B cell (primary cell): ENCODE measurements around the gene MTERF1. TPM values are rescaled to one million over a fixed set of nuclear protein-coding genes. Genes with fewer than 3 reads are reported as not detected.

ENCODE experiments used
- ATAC-seq: fragments of 200-7000 bp; cut with Tn5 transposase; one replicate; pipeline ENCODE4 v1.10.0; 2021; ENCODE audit warnings: low read depth, mild to moderate bottlenecking, moderate number of reproducible peaks, moderate library complexity
- CTCF ChIA-PET: fragments of 350-600 bp; sonication (Branson Sonifier 250); formaldehyde crosslinking; loops from one replicate; lab custom pipeline; 2021; ENCODE audit warnings: antibody characterized with exemption, inconsistent platforms; lab: Charles Lee
- POLR2A ChIA-PET: fragments of 350-600 bp; sonication (Branson Sonifier 250); formaldehyde crosslinking; loops from one replicate; lab custom pipeline; 2021; ENCODE audit warnings: antibody characterized with exemption; lab: Charles Lee
- DNase-seq: peaks from one replicate; pipeline ENCODE4 v3.0.0; 2013
- H2AFZ ChIP-seq: 2 replicates; pipeline ENCODE4 v1.6.1; 2012; ENCODE audit warnings: mild to moderate bottlenecking, low read depth, low read length; ENCODE audit not compliant: insufficient read depth, poor library complexity, severe bottlenecking
- H3K27ac ChIP-seq, 2 donors: 1 replicate in 1 of 2; 2 replicates in 1 of 2; pipeline ENCODE4 v1.5.1; 2012 to 2013; ENCODE audit warnings: low read length in 2 of 2, mild to moderate bottlenecking in 2 of 2, moderate library complexity in 1 of 2
- H3K27me3 ChIP-seq, 4 experiments: fragments of 200-600 bp in 1 of 4; sonication (generic) in 1 of 4; replicated peaks in 1 of 4; 1 replicate in 2 of 4; 2 replicates in 2 of 4; pipeline versions ENCODE4 v1.6.1 to v1.7.0; 2013 to 2016; ENCODE audit warnings: low read length in 3 of 4, mild to moderate bottlenecking in 2 of 4, mixed read lengths in 1 of 4, moderate library complexity in 1 of 4; ENCODE audit not compliant: insufficient read depth in 4 of 4, control insufficient read depth in 3 of 4; ENCODE audit errors: control extremely low read depth in 1 of 4
- H3K36me3 ChIP-seq, 2 experiments: replicated peaks in 1 of 2; 1 replicate in 1 of 2; 2 replicates in 1 of 2; pipeline versions ENCODE4 v1.6.1 to v1.7.1; 2013; ENCODE audit warnings: low read length in 1 of 2; ENCODE audit not compliant: insufficient read depth in 2 of 2, control insufficient read depth in 1 of 2; ENCODE audit errors: control extremely low read depth in 1 of 2, extremely low read depth in 1 of 2
- H3K4me1 ChIP-seq, 2 donors: fragments of 200-600 bp in 1 of 2; sonication (generic) in 1 of 2; 1 replicate in 1 of 2; 2 replicates in 1 of 2; pipeline versions ENCODE4 v1.5.1 to v1.6.1; 2013 to 2017; ENCODE audit warnings: low read length in 2 of 2; ENCODE audit not compliant: control insufficient read depth in 2 of 2, insufficient read depth in 2 of 2
- H3K4me2 ChIP-seq: replicated peaks from 2 replicates; pipeline ENCODE3; 2012; ENCODE audit warnings: mild to moderate bottlenecking, low read depth, low read length; ENCODE audit not compliant: poor library complexity, severe bottlenecking
- H3K4me3 ChIP-seq, 5 experiments: fragments of 200-600 bp in 1 of 5; sonication (generic) in 1 of 5; 1 replicate in 3 of 5; 2 replicates in 2 of 5; pipeline versions ENCODE4 v1.5.1 to v1.7.0; 2011 to 2016; ENCODE audit warnings: low read length in 4 of 5, mild to moderate bottlenecking in 4 of 5, low read depth in 2 of 5, control low read depth in 1 of 5, moderate library complexity in 1 of 5; ENCODE audit not compliant: insufficient read depth in 1 of 5; ENCODE audit errors: control extremely low read depth in 1 of 5, extremely low read depth in 1 of 5
- H3K79me2 ChIP-seq: fragments of 200-600 bp; sonication (generic); one replicate; pipeline ENCODE4 v1.6.0; 2016; ENCODE audit warnings: low read length; ENCODE audit not compliant: control insufficient read depth, insufficient read depth
- H3K9ac ChIP-seq: fragments of 200-600 bp; sonication (generic); 2 replicates; pipeline ENCODE4 v1.6.1; 2017; ENCODE audit warnings: mild to moderate bottlenecking, low read length, moderate library complexity
- H3K9me3 ChIP-seq, 3 donors: one replicate each; pipeline versions ENCODE4 v1.6.1 to v1.7.1; 2013; ENCODE audit warnings: low read length in 2 of 3; ENCODE audit not compliant: control insufficient read depth in 2 of 3, insufficient read depth in 1 of 3; ENCODE audit errors: control extremely low read depth in 1 of 3
- H4K20me1 ChIP-seq: 2 replicates; pipeline ENCODE4 v1.6.0; 2012; ENCODE audit warnings: mild to moderate bottlenecking, low read length; ENCODE audit not compliant: insufficient read depth, control insufficient read depth, poor library complexity, severe bottlenecking
- H3K27ac Mint-ChIP-seq: one replicate; pipeline ENCODE4 v1.8.0; 2021; ENCODE audit warnings: mixed read lengths
- H3K27me3 Mint-ChIP-seq: one replicate; pipeline ENCODE4 v1.8.0; 2021; ENCODE audit warnings: mixed read lengths
- H3K4me1 Mint-ChIP-seq: one replicate; pipeline ENCODE4 v1.8.0; 2021; ENCODE audit warnings: mixed read lengths
- H3K4me3 Mint-ChIP-seq: one replicate; pipeline ENCODE4 v1.8.0; 2021; ENCODE audit warnings: mixed read lengths
- H3K9me3 Mint-ChIP-seq: one replicate; pipeline ENCODE4 v1.8.0; 2022; ENCODE audit warnings: mixed read lengths; ENCODE audit not compliant: insufficient read depth
- EZH2 ChIP-seq: IDR thresholded peaks from 2 replicates; pipeline ENCODE4 v1.6.1; 2012; ENCODE audit warnings: borderline replicate concordance, low read depth, mild to moderate bottlenecking, moderate library complexity, low read length; ENCODE audit not compliant: insufficient read depth, poor library complexity, severe bottlenecking
- WGBS: methylation state at CpG from one replicate; pipeline ENCODE4 v1.1.5; 2013; ENCODE audit warnings: missing lambda C conversion rate; ENCODE audit not compliant: insufficient coverage; 5-methylcytosine and 5-hydroxymethylcytosine counted together
- intact Hi-C: fragments of 100-400 bp; cut with micrococcal nuclease; formaldehyde crosslinking; loops from one replicate; pipeline ENCODE4 v1.10.0; 2022
- polyA plus RNA-seq: library from polyadenylated mRNA; depleted of rRNA; stranded (reverse); fragments of >200 nt; gene quantifications from 2 replicates; pipeline ENCODE4 v1.2.3, GENCODE V29; 2012
- total RNA-seq, 2 donors: library from RNA; stranded (reverse); fragments of 120-200 nt in 1 of 2; gene quantifications; 1 replicate in 1 of 2; 2 replicates in 1 of 2; pipeline versions ENCODE4 v1.2.3 to v1.2.4, GENCODE V29; 2013 to 2022
- TF ChIP-seq, protein P1 (sequence below): fragments of 200-600 bp; IDR thresholded peaks from one replicate; pipeline ENCODE4 v1.8.0; 2022; ENCODE audit warnings: antibody characterized with exemption, mild to moderate bottlenecking

The MTERF1 gene
- total and polyA plus RNA-seq, 2 donors (not counting 1 experiment from before 2014, with no cell fraction given) = 5.4 to 34.4 TPM

DNA sequence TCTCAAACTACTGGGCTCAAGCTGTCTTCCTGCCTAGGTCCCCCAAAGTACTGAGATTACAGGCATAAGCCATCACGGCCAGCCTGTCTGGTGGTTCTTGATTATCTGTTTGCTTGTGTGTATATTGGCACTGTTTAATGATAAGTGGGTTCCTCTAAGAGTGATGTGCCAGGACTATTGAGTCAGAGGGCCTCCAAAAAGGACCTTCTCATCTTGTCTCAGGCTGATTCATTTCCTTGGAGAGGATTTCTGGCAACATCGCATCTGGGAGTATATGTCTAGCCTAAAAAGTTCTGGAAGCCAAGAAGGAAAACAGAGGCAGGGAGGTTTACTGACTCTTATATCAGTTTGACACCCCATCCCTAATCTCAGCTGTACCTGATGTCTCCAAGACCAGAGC is 33.1 kb upstream of the MTERF1 start:
- intact Hi-C loops = no loop called here
- ATAC-seq = no peak
- Histone ChIP-seq H3K36me3 (no peaks in the 10 kb centered on the region), H3K4me2 (no peak overlapping the region), H2AFZ (no peak overlapping the region), H3K9me3 (peaks cover 0 to 2% (median 0%) of the 10 kb centered on the region in 3 donors), H3K27me3 (no peaks in the 10 kb centered on the region), H3K9ac (no peak overlapping the region), H4K20me1 (no peaks in the 10 kb centered on the region), H3K27ac (no peak overlapping the region), H3K79me2 (no peaks in the 10 kb centered on the region), H3K4me3 (no peak overlapping the region), H3K4me1 (no peaks in the 10 kb centered on the region)
- Mint-ChIP-seq H3K27ac (no peak overlapping the region), H3K4me1 (no peaks in the 10 kb centered on the region), H3K27me3 (peaks cover 18% of the 10 kb centered on the region), H3K4me3 (no peak overlapping the region), H3K9me3 (no peaks in the 10 kb centered on the region)
- no peak for TF ChIP-seq EZH2
- TF ChIP-seq, protein P1, sequence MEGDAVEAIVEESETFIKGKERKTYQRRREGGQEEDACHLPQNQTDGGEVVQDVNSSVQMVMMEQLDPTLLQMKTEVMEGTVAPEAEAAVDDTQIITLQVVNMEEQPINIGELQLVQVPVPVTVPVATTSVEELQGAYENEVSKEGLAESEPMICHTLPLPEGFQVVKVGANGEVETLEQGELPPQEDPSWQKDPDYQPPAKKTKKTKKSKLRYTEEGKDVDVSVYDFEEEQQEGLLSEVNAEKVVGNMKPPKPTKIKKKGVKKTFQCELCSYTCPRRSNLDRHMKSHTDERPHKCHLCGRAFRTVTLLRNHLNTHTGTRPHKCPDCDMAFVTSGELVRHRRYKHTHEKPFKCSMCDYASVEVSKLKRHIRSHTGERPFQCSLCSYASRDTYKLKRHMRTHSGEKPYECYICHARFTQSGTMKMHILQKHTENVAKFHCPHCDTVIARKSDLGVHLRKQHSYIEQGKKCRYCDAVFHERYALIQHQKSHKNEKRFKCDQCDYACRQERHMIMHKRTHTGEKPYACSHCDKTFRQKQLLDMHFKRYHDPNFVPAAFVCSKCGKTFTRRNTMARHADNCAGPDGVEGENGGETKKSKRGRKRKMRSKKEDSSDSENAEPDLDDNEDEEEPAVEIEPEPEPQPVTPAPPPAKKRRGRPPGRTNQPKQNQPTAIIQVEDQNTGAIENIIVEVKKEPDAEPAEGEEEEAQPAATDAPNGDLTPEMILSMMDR = no peak
- WGBS = 85% methylated on average over 1 of the region's 2 CpGs
- ChIA-PET CTCF (no interaction called here), POLR2A (no interaction called here)
- DNase-seq = no peak

- H3K4me1 ChIP-seq = no peaks in the 10 kb centered on the region
- H3K9ac ChIP-seq = no peak overlapping the region
- H3K79me2 ChIP-seq = no peaks in the 10 kb centered on the region
- H2AFZ ChIP-seq = peak overlapping the region; percentile 57
- ChIA-PET CTCF (no interaction called here), POLR2A (interaction anchor here (0.6 kb wide), 1 partner anchor 781 kb away, joined by 3 read pairs; no protein-coding TSS in a partner anchor)
- H3K9me3 Mint-ChIP-seq = no peaks in the 10 kb centered on the region
- H3K27me3 Mint-ChIP-seq = peaks cover 12% of the 10 kb centered on the region
- H3K4me1 Mint-ChIP-seq = no peaks in the 10 kb centered on the region
- no peak overlapping the region for H3K27ac Mint-ChIP-seq
- DNase-seq (no peak), ATAC-seq (no peak)
- no peaks in the 10 kb centered on the region for H3K36me3 ChIP-seq
- H3K4me3 Mint-ChIP-seq = no peak overlapping the region
- TF ChIP-seq EZH2 = no peak
- TF ChIP-seq, protein P1 = no peak
- no peak overlapping the region for H3K4me2 ChIP-seq
- H3K4me3 ChIP-seq = no peak overlapping the region
- H3K27ac ChIP-seq = no peak overlapping the region
- intact Hi-C loops = no loop called here
- no peaks in the 10 kb centered on the region for H3K27me3 ChIP-seq
- peaks cover 0 to 2% (median 0%) of the 10 kb centered on the region in 3 donors for H3K9me3 ChIP-seq
- no peaks in the 10 kb centered on the region for H4K20me1 ChIP-seq
Measured at GRCh38 chr7:91912494-91912893, 32.0 kb upstream of the MTERF1 start.
